GM18502 (cell line): Measurements from ENCODE around the gene GUCY1A2.
"Not testable (repeated sequence)": the region's sequence is repeated elsewhere in the genome, so short reads cannot be mapped to it uniquely, and the experiment has no call there.

Experiments
- ATAC-seq: cut with Tn5 transposase; IDR thresholded peaks from one replicate; pipeline ENCODE4 v1.9.1; 2021; ENCODE audit warnings: mild to moderate bottlenecking; ENCODE audit not compliant: unreplicated experiment, poor library complexity

GUCY1A2 gene

DNA sequence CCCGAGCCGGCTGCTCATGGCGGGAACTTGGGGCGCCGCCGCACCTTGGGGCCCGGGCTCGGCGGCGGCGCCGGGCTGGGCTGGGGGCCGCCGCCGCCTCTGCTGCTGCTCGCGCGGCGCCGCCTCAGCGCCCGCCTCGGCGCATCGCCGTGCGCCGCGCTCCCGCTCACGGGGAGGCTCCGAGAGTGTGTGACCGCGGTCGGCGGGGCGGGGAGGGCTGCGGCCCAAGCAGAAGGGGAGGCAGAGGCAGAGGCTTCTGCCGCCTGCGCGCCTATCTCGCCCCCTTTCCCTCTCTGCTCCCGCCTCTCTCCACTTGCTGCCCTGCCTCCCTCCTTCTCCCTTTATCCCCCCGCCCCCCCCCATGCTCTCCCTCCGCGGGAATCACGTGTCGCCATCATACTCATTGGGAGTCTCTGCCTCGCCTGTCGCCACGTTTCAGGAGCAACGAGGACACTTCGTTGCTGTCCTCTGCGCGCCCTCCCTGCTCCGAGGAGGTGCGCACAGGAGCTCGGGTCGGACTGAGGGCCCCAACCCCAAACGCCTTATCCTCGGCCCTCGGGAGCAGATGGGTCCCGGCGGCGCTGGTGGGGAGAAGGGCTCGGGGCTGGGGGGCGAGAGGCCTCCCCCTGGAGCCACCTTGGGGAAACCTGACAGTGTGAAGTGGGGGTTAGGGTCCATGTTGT, at the start of gene GUCY1A2:
GUCY1A2 (minus strand) TSS at position 258 of the 683 bp plus-strand sequence. CDS start 421 bp downstream, outside the sequence.
- peak; percentile 48 for ATAC-seq

DNA sequence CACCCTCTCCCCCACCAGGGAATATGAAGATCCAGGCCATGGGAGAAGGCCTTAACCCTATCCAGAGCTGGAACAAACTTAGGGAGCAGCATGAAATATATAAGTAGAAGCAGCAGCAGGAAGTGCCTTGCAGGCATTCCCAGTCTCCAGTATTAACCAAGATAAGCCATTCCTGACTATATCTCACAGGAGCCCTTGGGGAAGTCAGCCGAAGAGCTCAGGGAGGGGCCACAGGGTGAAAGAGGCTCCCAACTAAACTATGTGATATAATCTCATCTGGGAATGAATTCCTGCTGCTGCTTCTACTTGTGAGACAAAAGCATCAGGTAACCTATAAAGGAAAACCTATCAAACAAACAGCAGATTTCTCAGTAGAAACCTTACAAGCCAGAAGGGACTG, 36.1 kb upstream of the GUCY1A2 start:
- ATAC-seq, result no peak

- not testable (repeated sequence) for ATAC-seq
Observed at GRCh38 chr11:107051332-107051731, 33.1 kb upstream of the GUCY1A2 start.

- ATAC-seq, result not testable (repeated sequence)
Observed at GRCh38 chr11:107050899-107051298, 32.6 kb upstream of the GUCY1A2 start.

DNA sequence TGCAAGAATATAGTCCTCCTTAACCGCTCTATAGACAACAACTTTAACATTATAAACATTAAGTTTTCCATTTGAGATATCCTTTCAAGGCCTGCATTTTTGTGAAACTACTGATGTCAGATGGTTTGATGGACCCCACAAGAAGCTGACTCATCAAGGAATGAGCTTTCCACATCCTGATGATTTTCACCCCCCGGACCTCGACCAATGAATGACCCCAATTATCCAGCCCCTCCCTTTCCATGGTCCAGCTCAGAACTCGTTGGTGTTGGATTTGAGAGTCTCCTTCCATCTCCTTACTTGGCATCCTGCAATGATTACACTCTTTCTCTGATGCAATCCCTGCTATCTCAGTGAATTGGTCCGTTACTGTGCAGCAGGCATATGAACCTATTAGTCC, 31.8 kb upstream of the GUCY1A2 start:
- ATAC-seq, result no peak

- no peak for ATAC-seq
Observed at GRCh38 chr11:107044503-107044902, 26.2 kb upstream of the GUCY1A2 start.

DNA sequence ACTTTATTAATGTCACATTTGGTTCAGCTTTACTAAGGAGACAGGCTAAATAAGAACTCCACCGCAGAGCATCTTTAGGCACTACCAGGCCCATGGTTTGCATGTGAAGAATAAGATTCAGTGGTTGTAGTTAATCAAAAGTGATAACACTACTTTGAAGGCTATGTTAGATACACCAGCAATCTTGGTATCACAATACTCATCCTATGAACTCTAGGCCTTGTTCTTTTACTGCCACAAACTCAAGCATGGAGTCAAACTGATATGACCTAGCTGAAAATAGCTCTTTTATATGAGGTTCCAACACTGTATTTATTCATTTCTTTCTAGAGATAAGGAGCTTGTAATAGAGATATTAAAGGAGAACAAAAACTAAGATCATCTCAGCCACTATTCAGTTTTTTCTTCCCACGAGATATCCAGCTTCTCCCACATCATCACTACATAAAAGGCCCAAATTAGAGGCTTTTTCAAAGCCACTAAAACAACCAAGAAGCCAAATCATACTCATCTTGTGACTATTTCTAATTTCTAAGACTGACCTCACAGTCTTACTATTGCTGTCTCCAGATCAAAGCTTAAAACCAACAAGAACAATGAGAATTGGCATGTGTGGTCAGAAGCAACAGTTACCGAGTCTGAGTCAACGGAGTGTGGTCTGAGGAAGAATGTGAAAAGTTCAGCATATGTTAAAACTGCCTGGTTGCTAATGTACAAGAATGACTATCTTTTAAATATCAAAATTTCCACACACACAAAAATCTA, 25.1 kb upstream of the GUCY1A2 start:
- ATAC-seq, result peak; percentile 82

GRCh38 chr11:107042748-107043147, 24.5 kb upstream of the GUCY1A2 start:
- no peak for ATAC-seq

DNA sequence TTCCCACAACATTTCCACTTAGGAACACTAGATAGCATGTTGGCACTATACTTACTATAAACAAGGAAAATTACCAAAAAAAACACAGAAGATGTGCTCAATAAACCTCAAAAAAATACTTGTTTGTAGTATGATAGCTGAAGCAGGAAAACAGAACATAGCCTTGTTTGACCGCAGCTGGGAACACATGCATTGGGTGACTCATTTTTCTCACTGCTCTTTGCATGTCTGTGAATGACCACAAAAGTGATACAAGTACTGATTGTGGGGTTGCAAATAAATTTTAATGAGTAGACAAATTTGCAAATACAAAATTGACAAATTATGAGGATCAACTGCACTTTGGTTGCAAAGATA, 22.8 kb upstream of the GUCY1A2 start:
- ATAC-seq, result peak; percentile 39

DNA sequence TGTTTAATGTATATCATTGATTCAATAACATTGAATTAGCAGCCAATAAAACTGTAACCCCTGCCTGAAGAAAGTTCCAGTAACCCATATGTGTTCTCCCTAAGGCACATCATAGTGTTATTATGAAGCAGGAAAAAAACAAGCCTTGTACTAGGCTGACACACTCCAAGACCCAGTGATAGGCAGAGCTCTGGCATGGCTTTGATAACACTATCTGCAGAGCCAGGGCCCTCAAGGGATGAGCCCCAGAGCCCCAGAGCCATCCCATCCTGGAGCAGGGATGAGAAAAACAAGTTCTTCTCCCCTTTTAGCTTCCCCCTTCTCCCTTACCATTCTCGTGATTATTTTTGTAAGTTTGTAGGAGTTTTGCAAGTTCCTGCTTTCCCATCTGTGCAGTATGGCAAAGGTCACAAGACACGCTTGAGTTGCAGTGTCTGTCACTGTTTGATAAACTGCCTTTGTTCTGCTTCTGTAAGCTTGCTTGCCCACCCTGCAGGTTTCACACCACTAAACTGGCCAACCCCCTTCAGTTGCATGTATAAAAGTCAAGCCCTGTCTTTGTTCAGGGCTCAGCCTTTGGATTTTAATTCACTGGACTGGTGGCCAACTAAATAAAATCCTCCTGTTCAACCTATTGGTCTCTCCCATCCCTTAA, 22.3 kb upstream of the GUCY1A2 start:
- no peak for ATAC-seq

GRCh38 chr11:107025673-107026072, 7.4 kb upstream of the GUCY1A2 start:
- ATAC-seq, result no peak

DNA sequence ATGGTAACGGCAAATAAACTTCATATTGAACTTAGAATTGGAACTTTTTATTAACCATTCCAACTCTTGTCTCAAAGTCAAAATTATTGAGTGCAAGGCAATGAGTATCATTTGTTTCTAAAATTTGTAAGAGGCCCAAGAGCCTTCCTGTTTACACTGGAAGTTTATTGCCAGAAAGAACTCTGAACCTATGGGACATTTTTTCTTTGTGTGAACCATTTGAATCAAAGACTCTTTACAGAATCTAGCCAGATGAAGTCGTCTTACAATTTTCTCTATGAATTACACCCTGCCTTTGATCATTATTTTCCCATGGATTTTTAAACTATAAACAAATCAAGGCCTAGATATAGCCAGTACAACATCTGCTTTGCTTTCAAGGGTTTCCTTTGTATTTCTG, 2.3 kb upstream of the GUCY1A2 start:
- ATAC-seq, result no peak

- no peak for ATAC-seq
Observed at GRCh38 chr11:107018902-107019493, 722 bp upstream of the GUCY1A2 start.

- ATAC-seq, result peak; percentile 60
Observed at GRCh38 chr11:107017433-107018218, 650 bp downstream of the GUCY1A2 start.

- ATAC-seq, result no peak
Observed at GRCh38 chr11:107017104-107017432, 1.2 kb downstream of the GUCY1A2 start.

DNA sequence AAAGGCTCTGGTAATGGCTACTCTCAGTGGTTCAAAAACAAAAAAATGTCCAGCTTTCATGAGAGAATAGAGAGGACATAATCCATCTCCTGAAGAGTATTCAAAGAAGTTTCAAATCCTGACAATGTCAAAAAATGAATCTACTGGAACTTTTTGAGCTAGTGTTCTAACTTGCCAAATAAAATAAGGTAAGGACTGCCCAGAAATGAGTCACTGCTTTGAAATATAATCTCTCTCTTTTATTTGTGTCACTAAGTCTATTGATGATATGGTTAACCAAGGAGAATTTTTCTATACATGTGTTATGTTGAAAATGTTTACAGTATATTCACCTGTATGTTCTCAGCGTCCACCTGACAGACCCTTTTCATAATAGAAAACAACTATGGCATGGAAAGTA, 3.4 kb downstream of the GUCY1A2 start:
- no peak for ATAC-seq

DNA sequence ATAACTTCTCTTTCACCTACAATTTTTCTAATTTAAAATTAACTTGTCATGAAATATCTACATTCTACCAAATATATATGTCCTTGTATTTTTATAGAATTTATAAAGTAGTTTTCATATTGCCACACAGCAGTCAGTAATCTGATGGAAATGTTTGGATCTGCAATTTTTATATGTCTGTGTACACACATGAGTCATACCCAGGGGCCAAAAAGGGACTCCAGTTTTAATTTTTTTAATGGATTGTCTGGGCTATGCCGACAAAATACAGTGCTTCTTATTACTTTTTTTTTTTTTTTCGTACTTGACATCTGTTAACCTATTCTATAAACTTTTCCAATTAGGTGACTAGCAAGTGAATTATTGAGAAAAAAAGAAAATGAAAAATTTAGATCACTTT, 6.3 kb downstream of the GUCY1A2 start:
- ATAC-seq, result no peak

- ATAC-seq, result no peak
Observed at GRCh38 chr11:107009190-107009589, 9.1 kb downstream of the GUCY1A2 start.

DNA sequence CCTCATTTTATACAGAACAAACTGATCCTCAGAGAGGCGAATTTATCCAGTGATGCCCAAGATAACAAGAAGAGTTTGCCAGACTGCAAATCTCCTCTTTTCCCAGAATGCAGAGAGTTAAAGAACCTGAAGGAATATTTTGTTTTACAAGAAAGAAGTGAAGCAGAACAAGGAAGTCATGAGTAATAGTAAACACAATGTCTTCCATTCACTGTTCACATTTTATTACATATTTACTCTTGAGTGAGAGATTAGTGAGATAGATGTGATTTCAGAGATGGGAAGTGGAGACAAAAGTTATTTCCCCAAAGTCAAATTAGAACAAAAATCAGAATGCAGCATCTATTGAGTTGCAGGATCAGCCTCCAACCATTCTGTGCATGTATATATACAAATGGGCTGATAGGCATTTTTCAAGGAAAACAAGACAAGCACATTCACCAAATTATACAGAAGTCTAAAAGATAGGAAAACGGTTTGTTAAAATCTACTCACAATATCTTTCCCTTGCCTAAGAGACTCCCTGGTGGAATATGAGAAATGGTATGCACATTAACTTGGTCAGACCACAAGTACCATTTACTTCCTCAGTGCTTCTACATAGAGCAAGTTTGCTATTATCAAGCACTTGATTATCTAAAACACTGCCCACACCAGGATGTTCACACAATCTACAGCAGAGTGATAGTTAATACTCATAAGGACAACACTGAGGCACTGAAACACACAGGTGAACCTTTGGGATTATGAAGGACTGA, 12.0 kb downstream of the GUCY1A2 start:
- no peak for ATAC-seq

- ATAC-seq, result no peak
Observed at GRCh38 chr11:106999196-106999595, 19.1 kb downstream of the GUCY1A2 start.
